H1 (cell line): Measurements from ENCODE around the gene CLDN16.

Experiments
- EZH2 ChIP-seq: fragments of 200-600 bp; sonication (generic); IDR thresholded peaks from 2 replicates; pipeline ENCODE4 v1.7.1; 2012; ENCODE audit warnings: low read depth, mild to moderate bottlenecking, moderate library complexity, low read length, inconsistent platforms; ENCODE audit not compliant: severe bottlenecking
- NRF1 ChIP-seq: IDR thresholded peaks from 2 replicates; pipeline ENCODE4 v1.6.1; 2011; ENCODE audit warnings: mild to moderate bottlenecking, low read depth, low read length, improper control_type of control experiment
- POLR2A ChIP-seq, 2 experiments: IDR thresholded peaks; 1 replicate in 1 of 2; 2 replicates in 1 of 2; pipeline ENCODE4 v1.6.1; 2011; ENCODE audit warnings: low read depth in 2 of 2, low read length in 2 of 2, mild to moderate bottlenecking in 2 of 2; ENCODE audit errors: control extremely low read depth in 1 of 2
- RXRA ChIP-seq: IDR thresholded peaks from 2 replicates; pipeline ENCODE4 v1.6.1; 2011; ENCODE audit warnings: low read depth, mild to moderate bottlenecking, low read length, moderate library complexity; ENCODE audit not compliant: insufficient read depth
- ZNF274 ChIP-seq: IDR thresholded peaks from 2 replicates; pipeline ENCODE4 v1.7.0; 2012; ENCODE audit warnings: low read length, borderline replicate concordance; ENCODE audit errors: extremely low read depth
- TF ChIP-seq, protein P1 (sequence below), 3 experiments: IDR thresholded peaks; 1 replicate in 2 of 3; 2 replicates in 1 of 3; pipeline versions ENCODE4 v1.5.1 to v1.6.1; 2011; ENCODE audit warnings: low read length in 3 of 3, mild to moderate bottlenecking in 3 of 3, inconsistent platforms in 2 of 3, low read depth in 1 of 3, moderate library complexity in 1 of 3; ENCODE audit not compliant: insufficient read depth in 1 of 3; ENCODE audit errors: control extremely low read depth in 1 of 3
- TF ChIP-seq, protein P2 (sequence below): IDR thresholded peaks from 2 replicates; pipeline ENCODE4 v1.6.1; 2011; ENCODE audit warnings: low read depth, mild to moderate bottlenecking, low read length; ENCODE audit not compliant: insufficient read depth

DNA sequence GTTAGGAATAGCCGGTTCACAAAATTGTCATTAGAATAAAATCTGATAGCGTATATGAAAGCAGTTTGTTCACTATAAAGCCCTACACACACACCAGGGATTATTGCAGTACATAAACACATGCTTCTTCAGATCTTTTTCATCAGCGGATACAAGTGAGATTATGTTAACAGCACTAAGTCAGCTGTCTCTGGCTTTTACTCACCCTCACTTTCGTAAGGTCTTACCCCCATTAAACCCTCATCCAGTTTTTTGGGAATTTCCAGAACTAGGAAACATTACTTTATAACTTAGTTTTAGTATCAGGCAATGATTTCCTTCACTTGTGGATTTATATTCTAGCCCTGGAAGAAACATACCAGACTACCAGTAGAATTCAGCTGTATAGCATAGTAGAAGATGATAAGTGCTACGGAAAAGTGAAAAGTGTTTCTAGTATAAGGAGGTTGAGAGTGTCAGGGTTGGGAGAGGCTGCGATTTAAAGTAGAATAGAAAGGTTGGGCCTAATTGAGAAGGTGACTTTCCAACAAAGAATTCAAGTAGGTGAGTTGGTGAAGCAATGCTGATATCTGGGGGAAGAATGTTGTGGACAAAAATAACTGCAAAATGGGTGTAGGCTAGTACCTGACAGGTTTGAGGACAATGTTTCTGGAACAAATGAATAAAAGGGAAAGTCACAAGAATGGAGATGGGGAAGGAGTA is 39.0 kb downstream of the CLDN16 start:
- TF ChIP-seq, protein P1, sequence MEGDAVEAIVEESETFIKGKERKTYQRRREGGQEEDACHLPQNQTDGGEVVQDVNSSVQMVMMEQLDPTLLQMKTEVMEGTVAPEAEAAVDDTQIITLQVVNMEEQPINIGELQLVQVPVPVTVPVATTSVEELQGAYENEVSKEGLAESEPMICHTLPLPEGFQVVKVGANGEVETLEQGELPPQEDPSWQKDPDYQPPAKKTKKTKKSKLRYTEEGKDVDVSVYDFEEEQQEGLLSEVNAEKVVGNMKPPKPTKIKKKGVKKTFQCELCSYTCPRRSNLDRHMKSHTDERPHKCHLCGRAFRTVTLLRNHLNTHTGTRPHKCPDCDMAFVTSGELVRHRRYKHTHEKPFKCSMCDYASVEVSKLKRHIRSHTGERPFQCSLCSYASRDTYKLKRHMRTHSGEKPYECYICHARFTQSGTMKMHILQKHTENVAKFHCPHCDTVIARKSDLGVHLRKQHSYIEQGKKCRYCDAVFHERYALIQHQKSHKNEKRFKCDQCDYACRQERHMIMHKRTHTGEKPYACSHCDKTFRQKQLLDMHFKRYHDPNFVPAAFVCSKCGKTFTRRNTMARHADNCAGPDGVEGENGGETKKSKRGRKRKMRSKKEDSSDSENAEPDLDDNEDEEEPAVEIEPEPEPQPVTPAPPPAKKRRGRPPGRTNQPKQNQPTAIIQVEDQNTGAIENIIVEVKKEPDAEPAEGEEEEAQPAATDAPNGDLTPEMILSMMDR (IDR thresholded peaks at IDR 0.05; ENCODE audit: control extremely low read depth in 1 of 3, insufficient read depth in 1 of 3, low read depth in 1 of 3, low read length in 3 of 3), result no peak
- TF ChIP-seq RXRA (no peak), NRF1 (no peak), POLR2A (IDR thresholded peaks at IDR 0.05; ENCODE audit: control extremely low read depth in 1 of 2, low read depth in 2 of 2, low read length in 2 of 2) (no peak), ZNF274 (no peak), EZH2 (no peak)
- TF ChIP-seq, protein P2, sequence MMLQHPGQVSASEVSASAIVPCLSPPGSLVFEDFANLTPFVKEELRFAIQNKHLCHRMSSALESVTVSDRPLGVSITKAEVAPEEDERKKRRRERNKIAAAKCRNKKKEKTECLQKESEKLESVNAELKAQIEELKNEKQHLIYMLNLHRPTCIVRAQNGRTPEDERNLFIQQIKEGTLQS, result no peak
